ENCODE measurements around the gene GABRR3.

GABRR3 gene

GRCh38 chr3:97949743-97950142, 85.4 kb downstream of the GABRR3 start:
- DNase-seq (ENCODE audit: low spot score in 2 of 2): no peak
- H3K36me3 ChIP-seq (replicated peaks): peaks cover 71% of the 10 kb centered on the region
- no peaks in the 10 kb centered on the region for H3K9me3 ChIP-seq
- in situ Hi-C loops (cut with MboI; ENCODE audit: low sequenced_read_pairs): no loop called here
- no peaks in the 10 kb centered on the region for H3K27me3 ChIP-seq (ENCODE audit: low read depth)
- no peak overlapping the region for H3K4me3 ChIP-seq
- no peaks in the 10 kb centered on the region for H3K4me1 ChIP-seq

GRCh38 chr3:97949110-97949485, 86.0 kb downstream of the GABRR3 start:
- in situ Hi-C loops (cut with MboI; ENCODE audit: low sequenced_read_pairs): no loop called here
- H3K4me3 ChIP-seq: no peak overlapping the region
- no peaks in the 10 kb centered on the region for H3K4me1 ChIP-seq
- no peak for DNase-seq (ENCODE audit: low spot score in 2 of 2)
- peaks cover 67% of the 10 kb centered on the region for H3K36me3 ChIP-seq (replicated peaks)
- no peaks in the 10 kb centered on the region for H3K27me3 ChIP-seq (ENCODE audit: low read depth)
- no peaks in the 10 kb centered on the region for H3K9me3 ChIP-seq

GRCh38 chr3:97948351-97949109, 86.6 kb downstream of the GABRR3 start:
- no peaks in the 10 kb centered on the region for H3K4me1 ChIP-seq
- H3K4me3 ChIP-seq: no peak overlapping the region
- no peak for DNase-seq (ENCODE audit: low spot score in 2 of 2)
- H3K27me3 ChIP-seq (ENCODE audit: low read depth): no peaks in the 10 kb centered on the region
- in situ Hi-C loops (cut with MboI; ENCODE audit: low sequenced_read_pairs): no loop called here
- no peaks in the 10 kb centered on the region for H3K9me3 ChIP-seq
- H3K36me3 ChIP-seq (replicated peaks): peaks cover 65% of the 10 kb centered on the region

- in situ Hi-C loops (cut with MboI; ENCODE audit: low sequenced_read_pairs): no loop called here
- no peaks in the 10 kb centered on the region for H3K27me3 ChIP-seq (ENCODE audit: low read depth)
- DNase-seq (ENCODE audit: low spot score in 2 of 2): peak in 1 of 2 experiments; percentile 28
- peaks cover 53% of the 10 kb centered on the region for H3K36me3 ChIP-seq (replicated peaks)
- no peak overlapping the region for H3K4me3 ChIP-seq
- no peaks in the 10 kb centered on the region for H3K9me3 ChIP-seq
- no peaks in the 10 kb centered on the region; the same call in 1 of the 2 replicates for H3K4me1 ChIP-seq
Measured at GRCh38 chr3:97942801-97943546, 92.1 kb downstream of the GABRR3 start.

GRCh38 chr3:97940034-97940433, 95.1 kb downstream of the GABRR3 start:
- no peak for DNase-seq (ENCODE audit: low spot score in 2 of 2)
- in situ Hi-C loops (cut with MboI; ENCODE audit: low sequenced_read_pairs): no loop called here
- Histone ChIP-seq H3K4me1 (no peaks in the 10 kb centered on the region; the same call in 1 of the 2 replicates), H3K9me3 (no peaks in the 10 kb centered on the region), H3K4me3 (no peak overlapping the region), H3K36me3 (replicated peaks) (peaks cover 27% of the 10 kb centered on the region), H3K27me3 (ENCODE audit: low read depth) (no peaks in the 10 kb centered on the region)

GRCh38 chr3:97939401-97939800, 95.7 kb downstream of the GABRR3 start:
- DNase-seq (ENCODE audit: low spot score in 2 of 2): no peak
- H3K4me1 ChIP-seq: no peaks in the 10 kb centered on the region; the same call in 1 of the 2 replicates
- H3K36me3 ChIP-seq (replicated peaks): peaks cover 23% of the 10 kb centered on the region
- no peaks in the 10 kb centered on the region for H3K27me3 ChIP-seq (ENCODE audit: low read depth)
- no peaks in the 10 kb centered on the region for H3K9me3 ChIP-seq
- in situ Hi-C loops (cut with MboI; ENCODE audit: low sequenced_read_pairs): no loop called here
- no peak overlapping the region for H3K4me3 ChIP-seq

- no peak for DNase-seq (ENCODE audit: low spot score in 2 of 2)
- Histone ChIP-seq H3K9me3 (no peaks in the 10 kb centered on the region), H3K4me3 (no peak overlapping the region), H3K27me3 (ENCODE audit: low read depth) (no peaks in the 10 kb centered on the region), H3K4me1 (no peaks in the 10 kb centered on the region; the same call in 1 of the 2 replicates), H3K36me3 (replicated peaks) (peaks cover 18% of the 10 kb centered on the region)
- in situ Hi-C loops (cut with MboI; ENCODE audit: low sequenced_read_pairs): no loop called here
Measured at GRCh38 chr3:97938444-97938843, 96.7 kb downstream of the GABRR3 start.

GRCh38 chr3:97937205-97937604, 97.9 kb downstream of the GABRR3 start:
- H3K27me3 ChIP-seq (ENCODE audit: low read depth): no peaks in the 10 kb centered on the region
- H3K4me3 ChIP-seq: no peak overlapping the region
- peaks cover 12% of the 10 kb centered on the region for H3K36me3 ChIP-seq (replicated peaks)
- in situ Hi-C loops (cut with MboI; ENCODE audit: low sequenced_read_pairs): no loop called here
- no peaks in the 10 kb centered on the region; the same call in 1 of the 2 replicates for H3K4me1 ChIP-seq
- no peak for DNase-seq (ENCODE audit: low spot score in 2 of 2)
- no peaks in the 10 kb centered on the region for H3K9me3 ChIP-seq

GRCh38 chr3:97935842-97936241, 99.3 kb downstream of the GABRR3 start:
- in situ Hi-C loops (cut with MboI; ENCODE audit: low sequenced_read_pairs): no loop called here
- H3K4me1 ChIP-seq: no peaks in the 10 kb centered on the region
- H3K36me3 ChIP-seq (replicated peaks): peaks cover 5% of the 10 kb centered on the region
- no peak overlapping the region for H3K4me3 ChIP-seq
- no peak for DNase-seq (ENCODE audit: low spot score in 2 of 2)
- no peaks in the 10 kb centered on the region for H3K27me3 ChIP-seq (ENCODE audit: low read depth)
- H3K9me3 ChIP-seq: no peaks in the 10 kb centered on the region

All from HAP-1 (cell line).